Sigmoid colon (tissue), 7 donors: ENCODE data around the gene TMC2. TPM values are rescaled to one million over a fixed set of nuclear protein-coding genes. Genes with fewer than 3 reads are reported as not detected.
"Not testable (repeated sequence)": the region's sequence is repeated elsewhere in the genome, so short reads cannot be mapped to it uniquely, and the experiment has no call there.

Source experiments
- DNase-seq: peaks from one replicate; pipeline ENCODE4 v3.0.0-alpha.2; 2019
- H3K27ac ChIP-seq, 4 donors: fragments of 200-600 bp; sonication (generic); one replicate each; pipeline ENCODE4 v1.5.1; 2016 to 2019; ENCODE audit warnings: mild to moderate bottlenecking in 1 of 4
- H3K27me3 ChIP-seq, 3 donors: fragments of 200-600 bp; sonication (generic); one replicate each; pipeline ENCODE4 v1.5.1; 2019; ENCODE audit warnings: mild to moderate bottlenecking in 1 of 3
- H3K36me3 ChIP-seq, 4 donors: fragments of 200-600 bp; sonication (generic); one replicate each; pipeline ENCODE4 v1.5.1; 2016 to 2019
- H3K4me1 ChIP-seq, 4 donors: fragments of 200-600 bp; sonication (generic); one replicate each; pipeline ENCODE4 v1.5.1; 2017 to 2019
- H3K4me3 ChIP-seq, 4 donors: fragments of 200-600 bp; sonication (generic); one replicate each; pipeline ENCODE4 v1.5.1; 2017 to 2019; ENCODE audit warnings: mild to moderate bottlenecking in 2 of 4, moderate library complexity in 1 of 4
- H3K9me3 ChIP-seq, 4 donors: fragments of 200-600 bp in 3 of 4; sonication (generic) in 3 of 4; one replicate each; pipeline versions ENCODE4 v1.5.1 to v1.6.1; 2013 to 2019
- CTCF ChIP-seq, 4 experiments: fragments of 450-650 bp in 3 of 4; fragments of 200-600 bp in 1 of 4; IDR thresholded peaks; one replicate each; pipeline ENCODE4 v1.5.1; 2016 to 2019; ENCODE audit warnings: antibody characterized with exemption in 4 of 4, mild to moderate bottlenecking in 3 of 4, moderate library complexity in 2 of 4
- EP300 ChIP-seq, 4 donors: sonication (generic); formaldehyde crosslinking; IDR thresholded peaks; one replicate each; pipeline ENCODE4 v1.6.1; 2017; ENCODE audit warnings: antibody characterized with exemption in 4 of 4
- POLR2A ChIP-seq, 2 donors: fragments of 450-650 bp; IDR thresholded peaks; one replicate each; pipeline ENCODE4 v1.6.1; 2016; ENCODE audit warnings: antibody characterized with exemption in 2 of 2, mild to moderate bottlenecking in 2 of 2, moderate library complexity in 2 of 2
- POLR2AphosphoS5 ChIP-seq, 4 donors: sonication (generic); formaldehyde crosslinking; IDR thresholded peaks; one replicate each; pipeline ENCODE4 v1.6.1; 2017; ENCODE audit warnings: antibody characterized with exemption in 4 of 4
- WGBS, 2 donors: extraction: QIAGEN DNeasy Blood & Tissue Kit; methylation state at CpG; one replicate each; pipeline ENCODE4 v1.1.7; 2013; 5-methylcytosine and 5-hydroxymethylcytosine counted together
- intact Hi-C: fragments of 100-400 bp; cut with DNase I; formaldehyde crosslinking; loops from one replicate; pipeline ENCODE4 v1.15.1; 2023
- polyA plus RNA-seq, 3 donors: library from polyadenylated mRNA; stranded (reverse); fragments of 200-250 nt; gene quantifications; one replicate each; pipeline ENCODE4 v1.2.3, GENCODE V29; 2013
- total RNA-seq, 4 donors: library from RNA; depleted of rRNA; stranded (reverse); fragments of >200 nt; gene quantifications; one replicate each; pipeline ENCODE4 v1.1.0, GENCODE V29; 2016
- donor health status: healthy with polysubstance abuse.
- donor health status: Bipolar disorder and iron deficiency.
- donor health status: healthy.

TMC2 gene
- total and polyA plus RNA-seq, 7 donors: 0.19 to 0.60 (median 0.28) TPM; not detected in 4

GRCh38 chr20:2520617-2521016, 15.8 kb upstream of the TMC2 start:
- no peaks in the 10 kb centered on the region for H3K27me3 ChIP-seq
- peaks cover 0 to 11% (median 5%) of the 10 kb centered on the region in 4 donors for H3K4me1 ChIP-seq
- no peak overlapping the region for H3K27ac ChIP-seq
- 91 to 94% methylated on average over 3 of the region's 3 CpGs for WGBS, 2 donors
- no peak for TF ChIP-seq POLR2A (IDR thresholded peaks at IDR 0.05)
- no peak overlapping the region for H3K4me3 ChIP-seq
- no peaks in the 10 kb centered on the region for H3K36me3 ChIP-seq
- H3K9me3 ChIP-seq: no peaks in the 10 kb centered on the region
- intact Hi-C loops: loop anchor here (10.0 kb wide), 1 partner anchor 474 kb away; no protein-coding TSS in a partner anchor
- DNase-seq: no peak

- intact Hi-C loops: loop anchor here (10.0 kb wide), 1 partner anchor 473 kb away; no protein-coding TSS in a partner anchor
Observed at GRCh38 chr20:2521369-2522305, 14.7 kb upstream of the TMC2 start.

GRCh38 chr20:2522826-2523429, 13.4 kb upstream of the TMC2 start:
- not testable (repeated sequence) for H3K4me3 ChIP-seq, H3K36me3 ChIP-seq, H3K27ac ChIP-seq, DNase-seq, H3K9me3 ChIP-seq, H3K27me3 ChIP-seq
- intact Hi-C loops: loop anchor here (10.0 kb wide), 1 partner anchor 472 kb away; no protein-coding TSS in a partner anchor
- WGBS, 2 donors: 85 to 92% methylated on average over 5 of the region's 5 CpGs
- peaks cover 0 to 11% (median 5%) of the 10 kb centered on the region in 4 donors for H3K4me1 ChIP-seq

More at GRCh38 chr20:2521369-2522305, 14.7 kb upstream of the TMC2 start:
- H3K9me3 ChIP-seq: no peaks in the 10 kb centered on the region
- no peak overlapping the region for H3K4me3 ChIP-seq
- no peak for DNase-seq
- TF ChIP-seq POLR2A (IDR thresholded peaks at IDR 0.05): no peak
- peak; percentile 23 to 75 (median 50) for TF ChIP-seq CTCF (IDR thresholded peaks at IDR 0.05)
- H3K36me3 ChIP-seq: no peaks in the 10 kb centered on the region
- 14 to 18% methylated on average over 10 of the region's 10 CpGs for WGBS, 2 donors
- peaks cover 0 to 11% (median 5%) of the 10 kb centered on the region in 4 donors for H3K4me1 ChIP-seq
- no peaks in the 10 kb centered on the region for H3K27me3 ChIP-seq
- no peak overlapping the region for H3K27ac ChIP-seq

- intact Hi-C loops: loop anchor here (2.0 to 10.0 kb wide), 2 partner anchors 123 to 471 kb away; no protein-coding TSS in a partner anchor
- Histone ChIP-seq H3K9me3 (no peaks in the 10 kb centered on the region), H3K4me1 (peaks cover 0 to 11% (median 5%) of the 10 kb centered on the region in 4 donors), H3K4me3 (peak overlapping the region; percentile 65 to 87 (median 72)), H3K27ac (peak overlapping the region; percentile 78 to 91 (median 89)), H3K36me3 (no peaks in the 10 kb centered on the region), H3K27me3 (no peaks in the 10 kb centered on the region)
- DNase-seq: peak; percentile 92
- TF ChIP-seq EP300 (IDR thresholded peaks at IDR 0.05): no peak
- peak; percentile 89 to 99 (median 93) for TF ChIP-seq CTCF (IDR thresholded peaks at IDR 0.05)
- TF ChIP-seq POLR2AphosphoS5 (IDR thresholded peaks at IDR 0.05): peak; percentile 68 to 86 (median 72)
- TF ChIP-seq POLR2A (IDR thresholded peaks at IDR 0.05): peak; percentile 39 to 56
- WGBS, 2 donors: 10 to 12% methylated on average over 26 of the region's 26 CpGs
Observed at GRCh38 chr20:2523919-2524708, 12.3 kb upstream of the TMC2 start.

GRCh38 chr20:2524709-2525506, 11.5 kb upstream of the TMC2 start:
- H3K27ac ChIP-seq: peak overlapping the region; percentile 78 to 91 (median 89)
- H3K9me3 ChIP-seq: no peaks in the 10 kb centered on the region
- no peaks in the 10 kb centered on the region for H3K27me3 ChIP-seq
- TF ChIP-seq CTCF (IDR thresholded peaks at IDR 0.05) (no peak), EP300 (IDR thresholded peaks at IDR 0.05) (no peak), POLR2A (IDR thresholded peaks at IDR 0.05) (no peak), POLR2AphosphoS5 (IDR thresholded peaks at IDR 0.05) (no peak)
- H3K4me1 ChIP-seq: peaks cover 0 to 11% (median 5%) of the 10 kb centered on the region in 4 donors
- WGBS, 2 donors: 1% methylated on average over 64 of the region's 64 CpGs
- intact Hi-C loops: loop anchor here (2.0 to 10.0 kb wide), 3 partner anchors 122 to 470 kb away; no protein-coding TSS in a partner anchor
- no peaks in the 10 kb centered on the region for H3K36me3 ChIP-seq
- peak; percentile 77 for DNase-seq
- peak overlapping the region; percentile 65 to 87 (median 72) for H3K4me3 ChIP-seq

- 71 to 94% methylated on average over 5 of the region's 5 CpGs for WGBS, 2 donors
- not testable (repeated sequence) for H3K36me3 ChIP-seq, H3K27me3 ChIP-seq, H3K9me3 ChIP-seq, DNase-seq, H3K4me3 ChIP-seq
- Histone ChIP-seq H3K4me1 (peaks cover 0 to 11% (median 5%) of the 10 kb centered on the region in 4 donors), H3K27ac (peak overlapping the region in 2 of 4 donors; percentile 87 to 91)
- intact Hi-C loops: loop anchor here (5.0 to 10.0 kb wide), 2 partner anchors 226 to 469 kb away; no protein-coding TSS in a partner anchor
Observed at GRCh38 chr20:2526218-2526583, 10.2 kb upstream of the TMC2 start.
